ENCODE data around the gene GPR15. TPM values are rescaled to one million over a fixed set of nuclear protein-coding genes. Genes with fewer than 3 reads are reported as not detected.

The GPR15 gene
- total RNA-seq, 1 donor from 2014 or later: not detected

- no peaks in the 10 kb centered on the region for H3K4me1 Mint-ChIP-seq (ENCODE audit: low read depth)
- H3K36me3 Mint-ChIP-seq (ENCODE audit: low read depth): no peaks in the 10 kb centered on the region
- TF ChIP-seq, protein P1, sequence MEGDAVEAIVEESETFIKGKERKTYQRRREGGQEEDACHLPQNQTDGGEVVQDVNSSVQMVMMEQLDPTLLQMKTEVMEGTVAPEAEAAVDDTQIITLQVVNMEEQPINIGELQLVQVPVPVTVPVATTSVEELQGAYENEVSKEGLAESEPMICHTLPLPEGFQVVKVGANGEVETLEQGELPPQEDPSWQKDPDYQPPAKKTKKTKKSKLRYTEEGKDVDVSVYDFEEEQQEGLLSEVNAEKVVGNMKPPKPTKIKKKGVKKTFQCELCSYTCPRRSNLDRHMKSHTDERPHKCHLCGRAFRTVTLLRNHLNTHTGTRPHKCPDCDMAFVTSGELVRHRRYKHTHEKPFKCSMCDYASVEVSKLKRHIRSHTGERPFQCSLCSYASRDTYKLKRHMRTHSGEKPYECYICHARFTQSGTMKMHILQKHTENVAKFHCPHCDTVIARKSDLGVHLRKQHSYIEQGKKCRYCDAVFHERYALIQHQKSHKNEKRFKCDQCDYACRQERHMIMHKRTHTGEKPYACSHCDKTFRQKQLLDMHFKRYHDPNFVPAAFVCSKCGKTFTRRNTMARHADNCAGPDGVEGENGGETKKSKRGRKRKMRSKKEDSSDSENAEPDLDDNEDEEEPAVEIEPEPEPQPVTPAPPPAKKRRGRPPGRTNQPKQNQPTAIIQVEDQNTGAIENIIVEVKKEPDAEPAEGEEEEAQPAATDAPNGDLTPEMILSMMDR (IDR thresholded peaks at IDR 0.05): no peak
- H3K9me3 Mint-ChIP-seq (ENCODE audit: low read depth): no peaks in the 10 kb centered on the region
- DNase-seq (ENCODE audit: low spot score): no peak
- no peak overlapping the region for H3K27ac Mint-ChIP-seq (ENCODE audit: unreplicated experiment)
- no peak overlapping the region for H3K4me3 Mint-ChIP-seq (ENCODE audit: unreplicated experiment)
- H3K27me3 Mint-ChIP-seq (ENCODE audit: low read depth): peaks cover 34% of the 10 kb centered on the region
These were observed 3.0 kb downstream of the GPR15 start for GRCh38 chr3:98534734-98535133.

DNA sequence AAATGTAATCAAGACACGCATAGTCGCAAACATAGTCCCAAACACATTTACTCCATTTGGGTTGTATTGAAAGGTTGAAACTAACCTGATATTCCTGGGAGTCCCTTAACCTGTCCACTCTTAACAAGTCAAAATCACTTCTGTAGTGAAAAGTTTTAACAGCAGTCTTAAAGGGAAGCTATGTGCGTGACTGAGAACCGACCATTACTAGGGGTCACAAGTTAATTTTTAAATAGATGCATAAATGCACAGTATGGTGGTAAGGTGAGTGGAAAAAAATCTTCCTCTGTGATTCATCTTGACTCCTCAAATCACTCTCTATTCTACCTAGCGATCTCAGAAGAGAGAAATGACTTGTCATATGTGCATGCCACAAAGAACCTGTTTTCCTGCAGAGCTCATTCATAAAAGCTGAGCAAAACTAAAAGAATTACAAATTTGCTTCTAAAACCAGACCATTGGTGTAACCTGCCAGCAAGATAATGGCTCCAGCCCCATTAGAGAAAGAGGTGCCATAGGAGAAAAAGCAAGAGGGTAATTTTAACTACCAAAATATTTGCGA is 4.8 kb downstream of the GPR15 start:
- Mint-ChIP-seq H3K27me3 (ENCODE audit: low read depth) (peaks cover 22% of the 10 kb centered on the region), H3K9me3 (ENCODE audit: low read depth) (no peaks in the 10 kb centered on the region), H3K4me3 (ENCODE audit: unreplicated experiment) (no peak overlapping the region), H3K27ac (ENCODE audit: unreplicated experiment) (no peak overlapping the region), H3K4me1 (ENCODE audit: low read depth) (no peaks in the 10 kb centered on the region), H3K36me3 (ENCODE audit: low read depth) (no peaks in the 10 kb centered on the region)
- TF ChIP-seq, protein P1 (IDR thresholded peaks at IDR 0.05): no peak
- no peak for DNase-seq (ENCODE audit: low spot score)

- Mint-ChIP-seq H3K9me3 (ENCODE audit: low read depth) (no peaks in the 10 kb centered on the region), H3K27me3 (ENCODE audit: low read depth) (peaks cover 26% of the 10 kb centered on the region), H3K27ac (ENCODE audit: unreplicated experiment) (no peak overlapping the region), H3K4me1 (ENCODE audit: low read depth) (no peaks in the 10 kb centered on the region), H3K36me3 (ENCODE audit: low read depth) (no peaks in the 10 kb centered on the region), H3K4me3 (ENCODE audit: unreplicated experiment) (no peak overlapping the region)
- TF ChIP-seq, protein P1 (IDR thresholded peaks at IDR 0.05): no peak
- no peak for DNase-seq (ENCODE audit: low spot score)
These were observed 8.6 kb downstream of the GPR15 start for GRCh38 chr3:98540346-98540745.

DNA sequence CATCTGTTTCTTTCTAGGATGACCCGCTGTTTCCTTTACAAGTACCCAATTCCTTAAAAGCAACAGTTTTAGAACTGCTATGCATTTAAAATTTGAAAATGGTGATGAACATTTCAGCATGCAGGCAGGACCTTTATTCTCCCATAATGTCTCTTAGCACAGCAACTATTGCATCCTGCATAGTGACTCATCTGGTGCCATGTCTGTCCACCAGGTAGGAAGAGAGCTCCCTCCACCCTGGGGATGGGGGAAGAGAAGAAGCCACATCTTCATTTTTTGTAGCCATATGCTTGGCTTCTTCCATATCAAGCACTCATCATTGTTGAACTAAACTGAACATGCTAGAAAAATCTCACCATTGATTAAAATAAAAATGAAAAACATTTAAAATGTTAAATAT is 9.9 kb downstream of the GPR15 start:
- Mint-ChIP-seq H3K36me3 (ENCODE audit: low read depth) (no peaks in the 10 kb centered on the region), H3K27ac (ENCODE audit: unreplicated experiment) (no peak overlapping the region), H3K9me3 (ENCODE audit: low read depth) (no peaks in the 10 kb centered on the region), H3K27me3 (ENCODE audit: low read depth) (peaks cover 31% of the 10 kb centered on the region), H3K4me3 (ENCODE audit: unreplicated experiment) (no peak overlapping the region), H3K4me1 (ENCODE audit: low read depth) (no peaks in the 10 kb centered on the region)
- DNase-seq (ENCODE audit: low spot score): no peak
- TF ChIP-seq, protein P1 (IDR thresholded peaks at IDR 0.05): no peak

- TF ChIP-seq, protein P1 (IDR thresholded peaks at IDR 0.05): no peak
- no peak for DNase-seq (ENCODE audit: low spot score)
- peaks cover 31% of the 10 kb centered on the region for H3K27me3 Mint-ChIP-seq (ENCODE audit: low read depth)
- H3K36me3 Mint-ChIP-seq (ENCODE audit: low read depth): no peaks in the 10 kb centered on the region
- H3K4me1 Mint-ChIP-seq (ENCODE audit: low read depth): no peaks in the 10 kb centered on the region
- no peaks in the 10 kb centered on the region for H3K9me3 Mint-ChIP-seq (ENCODE audit: low read depth)
- no peak overlapping the region for H3K4me3 Mint-ChIP-seq (ENCODE audit: unreplicated experiment)
- H3K27ac Mint-ChIP-seq (ENCODE audit: unreplicated experiment): no peak overlapping the region
These were observed 10.8 kb downstream of the GPR15 start for GRCh38 chr3:98542623-98543022.
